GM08714 (cell line): ENCODE data around the gene FGF8.

Experiments used
- H3K4me3 ChIP-seq: fragments of 200-500 bp; sonication (Bioruptor generic); 2 replicates; pipeline ENCODE4 v1.5.1; 2014; ENCODE audit warnings: mild to moderate bottlenecking, low read length, inconsistent platforms
- ZNF274 ChIP-seq: IDR thresholded peaks from 2 replicates; pipeline ENCODE4 v1.6.1; 2012; ENCODE audit warnings: mild to moderate bottlenecking, low read depth, low read length

FGF8 gene

GRCh38 chr10:101775273-101776160 is at the start of gene FGF8:
FGF8 (minus strand) TSS chr10:101776114; CDS start chr10:101775900, 214 bp downstream.
- no peak for TF ChIP-seq ZNF274
- no peak within 1 kb of the TSS for H3K4me3 ChIP-seq

GRCh38 chr10:101824736-101825135 is 48.8 kb upstream of the FGF8 start:
- TF ChIP-seq ZNF274 = no peak
- H3K4me3 ChIP-seq = no peak overlapping the region

GRCh38 chr10:101818872-101819633 is 43.1 kb upstream of the FGF8 start:
- no peak for TF ChIP-seq ZNF274
- peak overlapping the region; percentile 74 for H3K4me3 ChIP-seq

- H3K4me3 ChIP-seq = peak within 1 kb of the TSS; percentile 88
- TF ChIP-seq ZNF274 = no peak
Measured at GRCh38 chr10:101818119-101818871, 42.4 kb upstream of the FGF8 start, which contains the start of gene OGA. OGA (minus strand) TSS chr10:101818444; CDS start chr10:101818022, 422 bp downstream.

- H3K4me3 ChIP-seq = peak overlapping the region; percentile 88
- TF ChIP-seq ZNF274 = no peak
Measured at GRCh38 chr10:101817337-101818118, 41.6 kb upstream of the FGF8 start.

GRCh38 chr10:101816913-101817336 is 41.0 kb upstream of the FGF8 start:
- no peak for TF ChIP-seq ZNF274

GRCh38 chr10:101816376-101816775 is 40.5 kb upstream of the FGF8 start:
- peak overlapping the region; percentile 88 for H3K4me3 ChIP-seq
- TF ChIP-seq ZNF274 = no peak

More at GRCh38 chr10:101816913-101817336, 41.0 kb upstream of the FGF8 start:
- H3K4me3 ChIP-seq = peak overlapping the region; percentile 88

GRCh38 chr10:101814466-101815071 is 38.7 kb upstream of the FGF8 start:
- peak overlapping the region; percentile 88 for H3K4me3 ChIP-seq
- no peak for TF ChIP-seq ZNF274

GRCh38 chr10:101812606-101813005 is 36.7 kb upstream of the FGF8 start:
- TF ChIP-seq ZNF274 = no peak
- H3K4me3 ChIP-seq = no peak overlapping the region

GRCh38 chr10:101807158-101807557 is 31.2 kb upstream of the FGF8 start:
- TF ChIP-seq ZNF274 = no peak
- no peak overlapping the region for H3K4me3 ChIP-seq

- no peak overlapping the region for H3K4me3 ChIP-seq
- no peak for TF ChIP-seq ZNF274
Measured at GRCh38 chr10:101803511-101803910, 27.6 kb upstream of the FGF8 start.

GRCh38 chr10:101797403-101798059 is 21.6 kb upstream of the FGF8 start:
- TF ChIP-seq ZNF274 = no peak
- no peak overlapping the region for H3K4me3 ChIP-seq

GRCh38 chr10:101793526-101793925 is 17.6 kb upstream of the FGF8 start:
- H3K4me3 ChIP-seq = no peak overlapping the region
- TF ChIP-seq ZNF274 = no peak
